ENCODE results near the gene PRKACA. TPM values are rescaled to one million over a fixed set of nuclear protein-coding genes. Genes with fewer than 3 reads are reported as not detected.

The PRKACA gene
- total and polyA plus RNA-seq, 2 experiments from 2014 or later = 5.3 to 37.4 TPM

- H4K20me1 ChIP-seq (ENCODE audit: insufficient read depth) = no peaks in the 10 kb centered on the region
- in situ Hi-C loops (cut with MboI) = no loop called here
- H3K9ac ChIP-seq = peak overlapping the region; percentile 87
- no peaks in the 10 kb centered on the region for H3K9me2 ChIP-seq (ENCODE audit: insufficient read depth)
- no peaks in the 10 kb centered on the region for H3K27me3 ChIP-seq (replicated peaks; ENCODE audit: insufficient read depth)
- DNase-seq = no peak
- 73 to 76% methylated on average over 7 of the region's 7 CpGs for WGBS, 2 experiments (ENCODE audit: low coverage in 1 of 2, low lambda C conversion rate in 2 of 2, missing lambda C conversion rate in 2 of 2)
- no peaks in the 10 kb centered on the region for H3K9me3 ChIP-seq (ENCODE audit: low read depth)
- H3K4me2 ChIP-seq (ENCODE audit: unreplicated experiment) = peak overlapping the region; percentile 61
- peak overlapping the region; percentile 94 for H3K27ac ChIP-seq
- no peaks in the 10 kb centered on the region for H3K36me3 ChIP-seq (ENCODE audit: low read depth)
- TF ChIP-seq EZH2phosphoT487 (IDR thresholded peaks at IDR 0.05; ENCODE audit: insufficient read depth, low read depth) (no peak), EZH2 (IDR thresholded peaks at IDR 0.05; ENCODE audit: insufficient read depth, poor library complexity, severe bottlenecking) (no peak)
- peaks cover 25% of the 10 kb centered on the region for H3K79me2 ChIP-seq (ENCODE audit: insufficient read depth)
- peak overlapping the region; percentile 83; the same call in 1 of the 2 replicates for H2AFZ ChIP-seq
- H3K4me1 ChIP-seq (ENCODE audit: insufficient read depth) = peaks cover 25% of the 10 kb centered on the region
- no peak overlapping the region for H3K4me3 ChIP-seq
- peaks cover 12% of the 10 kb centered on the region for H3F3A ChIP-seq (ENCODE audit: insufficient read depth)
Measured at GRCh38 chr19:14119644-14120496, 2.3 kb upstream of the PRKACA start.

- Histone ChIP-seq H2AFZ (peak overlapping the region; percentile 83), H3K4me1 (ENCODE audit: insufficient read depth) (peaks cover 25% of the 10 kb centered on the region), H3K4me2 (ENCODE audit: unreplicated experiment) (peak overlapping the region; percentile 61), H3F3A (ENCODE audit: insufficient read depth) (peaks cover 12% of the 10 kb centered on the region), H3K27ac (peak overlapping the region; percentile 94), H3K9me3 (ENCODE audit: low read depth) (no peaks in the 10 kb centered on the region), H3K4me3 (peak overlapping the region; percentile 74), H3K9me2 (ENCODE audit: insufficient read depth) (no peaks in the 10 kb centered on the region), H3K27me3 (replicated peaks; ENCODE audit: insufficient read depth) (no peaks in the 10 kb centered on the region), H3K79me2 (ENCODE audit: insufficient read depth) (peaks cover 32% of the 10 kb centered on the region), H3K36me3 (ENCODE audit: low read depth) (no peaks in the 10 kb centered on the region), H4K20me1 (ENCODE audit: insufficient read depth) (no peaks in the 10 kb centered on the region), H3K9ac (peak overlapping the region; percentile 87)
- in situ Hi-C loops (cut with MboI) = no loop called here
- WGBS, 2 experiments (ENCODE audit: low coverage in 1 of 2, low lambda C conversion rate in 2 of 2, missing lambda C conversion rate in 2 of 2) = 34 to 44% methylated on average over 3 of the region's 3 CpGs
- no peak for DNase-seq
- TF ChIP-seq EZH2 (IDR thresholded peaks at IDR 0.05; ENCODE audit: insufficient read depth, poor library complexity, severe bottlenecking) (no peak), EZH2phosphoT487 (IDR thresholded peaks at IDR 0.05; ENCODE audit: insufficient read depth, low read depth) (no peak)
Measured at GRCh38 chr19:14119146-14119545, 1.6 kb upstream of the PRKACA start.

DNA sequence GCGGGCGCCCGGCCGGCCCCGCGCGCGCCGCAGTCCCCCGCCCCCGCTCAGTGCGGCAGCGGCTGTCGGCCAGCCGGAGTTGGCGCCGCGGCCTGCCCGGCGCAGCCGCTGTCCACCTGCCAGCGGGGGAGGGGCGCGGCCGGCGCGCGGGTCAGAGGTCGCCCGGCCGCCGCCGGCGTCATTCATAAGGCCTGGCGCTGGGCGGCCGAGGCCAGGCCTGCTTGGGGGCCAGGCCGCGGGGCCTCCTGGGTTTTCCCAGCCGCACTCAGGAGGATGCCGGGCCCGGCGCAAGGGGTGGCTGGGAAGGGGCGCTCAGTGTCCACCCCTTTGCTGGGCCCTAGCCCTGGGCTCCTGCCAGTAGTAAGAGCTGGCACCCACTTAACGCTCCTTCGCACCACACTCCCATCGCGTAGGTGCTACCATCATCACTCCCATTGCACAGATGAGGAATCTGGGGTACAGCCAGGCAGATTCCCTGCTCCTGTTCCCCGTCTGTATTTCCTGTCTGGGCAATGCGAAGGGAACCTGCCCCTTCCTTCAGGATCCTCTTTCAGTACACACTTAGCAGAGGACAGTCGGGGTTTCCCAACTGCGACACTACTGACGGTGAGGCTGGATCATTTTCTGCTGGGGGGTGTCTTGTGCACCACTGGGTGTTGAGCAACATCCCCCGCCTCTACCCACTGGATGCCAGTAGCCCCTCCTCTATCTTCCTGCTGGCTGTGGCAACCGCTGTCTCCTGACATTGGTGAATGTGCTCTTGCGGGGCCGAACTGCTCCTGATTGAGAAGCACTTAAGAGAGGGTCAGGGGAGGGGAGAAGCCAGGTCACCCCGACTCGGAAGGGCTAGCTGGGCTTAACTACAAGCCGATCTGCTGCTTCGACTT, 846 bp upstream of the PRKACA start:
- Histone ChIP-seq H3K9me2 (ENCODE audit: insufficient read depth) (no peaks in the 10 kb centered on the region), H3K36me3 (ENCODE audit: low read depth) (no peaks in the 10 kb centered on the region), H3K27me3 (replicated peaks; ENCODE audit: insufficient read depth) (no peaks in the 10 kb centered on the region), H3K9me3 (ENCODE audit: low read depth) (no peaks in the 10 kb centered on the region), H3F3A (ENCODE audit: insufficient read depth) (peaks cover 12% of the 10 kb centered on the region), H3K27ac (peak overlapping the region; percentile 94), H3K79me2 (ENCODE audit: insufficient read depth) (peaks cover 39% of the 10 kb centered on the region), H4K20me1 (ENCODE audit: insufficient read depth) (no peaks in the 10 kb centered on the region), H3K4me2 (ENCODE audit: unreplicated experiment) (peak overlapping the region; percentile 61), H3K4me3 (peak overlapping the region; percentile 74), H3K9ac (peak overlapping the region; percentile 87), H3K4me1 (ENCODE audit: insufficient read depth) (peaks cover 29% of the 10 kb centered on the region), H2AFZ (peak overlapping the region; percentile 83)
- peak; percentile 87 for DNase-seq
- WGBS, 2 experiments (ENCODE audit: low coverage in 1 of 2, low lambda C conversion rate in 2 of 2, missing lambda C conversion rate in 2 of 2) = 2 to 4% methylated on average over 26 to 38 of the region's 61 CpGs
- in situ Hi-C loops (cut with MboI) = no loop called here
- TF ChIP-seq EZH2phosphoT487 (IDR thresholded peaks at IDR 0.05; ENCODE audit: insufficient read depth, low read depth) (no peak), EZH2 (IDR thresholded peaks at IDR 0.05; ENCODE audit: insufficient read depth, poor library complexity, severe bottlenecking) (no peak)

- H3K4me2 ChIP-seq (ENCODE audit: unreplicated experiment) = peak overlapping the region; percentile 94
- in situ Hi-C loops (cut with MboI) = no loop called here
- TF ChIP-seq EZH2 (IDR thresholded peaks at IDR 0.05; ENCODE audit: insufficient read depth, poor library complexity, severe bottlenecking) = no peak
- no peak for TF ChIP-seq EZH2phosphoT487 (IDR thresholded peaks at IDR 0.05; ENCODE audit: insufficient read depth, low read depth)
- H3K27ac ChIP-seq = no peak overlapping the region
- no peaks in the 10 kb centered on the region for H3K27me3 ChIP-seq (replicated peaks; ENCODE audit: insufficient read depth)
- peaks cover 52% of the 10 kb centered on the region for H3K79me2 ChIP-seq (ENCODE audit: insufficient read depth)
- peaks cover 40% of the 10 kb centered on the region for H3K4me1 ChIP-seq (ENCODE audit: insufficient read depth)
- H4K20me1 ChIP-seq (ENCODE audit: insufficient read depth) = no peaks in the 10 kb centered on the region
- H3K36me3 ChIP-seq (ENCODE audit: low read depth) = no peaks in the 10 kb centered on the region
- H3F3A ChIP-seq (ENCODE audit: insufficient read depth) = peaks cover 12% of the 10 kb centered on the region
- H2AFZ ChIP-seq = peak overlapping the region; percentile 56; the same call in 1 of the 2 replicates
- DNase-seq = peak; percentile 30
- H3K9me2 ChIP-seq (ENCODE audit: insufficient read depth) = no peaks in the 10 kb centered on the region
- no peaks in the 10 kb centered on the region for H3K9me3 ChIP-seq (ENCODE audit: low read depth)
- H3K4me3 ChIP-seq = peak overlapping the region; percentile 93
- WGBS, 2 experiments (ENCODE audit: low coverage in 1 of 2, low lambda C conversion rate in 2 of 2, missing lambda C conversion rate in 2 of 2) = 0 to 2% methylated on average over 2 to 31 of the region's 33 CpGs
- peak overlapping the region; percentile 86 for H3K9ac ChIP-seq
Measured at GRCh38 chr19:14116918-14117578, 514 bp downstream of the PRKACA start.

Measured in GM23248 (cell line).